Hepatocyte (in vitro differentiated cells): ENCODE measurements around the gene LUZP4. TPM values are rescaled to one million over a fixed set of nuclear protein-coding genes. Genes with fewer than 3 reads are reported as not detected.
A peak's percentile ranks its signal among the peaks of the same experiment; 100 is the strongest.

ENCODE experiments used
- DNase-seq: peaks from one replicate; pipeline ENCODE4 v3.0.0-alpha.2; 2016; ENCODE audit warnings: low spot score
- H2AFZ ChIP-seq: fragments of 200-600 bp; sonication (generic); 2 replicates; pipeline ENCODE4 v1.6.0; 2016; ENCODE audit warnings: antibody characterized with exemption, mild to moderate bottlenecking
- H3K27ac ChIP-seq: fragments of 200-600 bp; sonication (generic); 2 replicates; pipeline ENCODE4 v1.5.1; 2016; ENCODE audit warnings: mild to moderate bottlenecking
- H3K27me3 ChIP-seq: fragments of 200-600 bp; sonication (generic); 2 replicates; pipeline ENCODE4 v1.6.1; 2016
- H3K36me3 ChIP-seq: fragments of 200-600 bp; sonication (generic); replicated peaks from 2 replicates; pipeline ENCODE4 v1.5.1; 2016; ENCODE audit warnings: low read depth; ENCODE audit not compliant: insufficient read depth
- H3K4me1 ChIP-seq: fragments of 200-600 bp; sonication (generic); 2 replicates; pipeline ENCODE4 v1.5.1; 2016; ENCODE audit warnings: mild to moderate bottlenecking, moderate library complexity; ENCODE audit not compliant: insufficient read depth
- H3K4me2 ChIP-seq: fragments of 200-600 bp; sonication (generic); 2 replicates; pipeline ENCODE4 v1.6.0; 2016
- H3K4me3 ChIP-seq: fragments of 200-600 bp; sonication (generic); 2 replicates; pipeline ENCODE4 v1.5.1; 2016; ENCODE audit warnings: mild to moderate bottlenecking
- H3K79me2 ChIP-seq: fragments of 200-600 bp; sonication (generic); 2 replicates; pipeline ENCODE4 v1.6.0; 2017; ENCODE audit warnings: mild to moderate bottlenecking
- H3K9me2 ChIP-seq: fragments of 200-600 bp; sonication (generic); replicated peaks from 2 replicates; pipeline ENCODE4 v1.6.0; 2017; ENCODE audit warnings: mild to moderate bottlenecking; ENCODE audit not compliant: insufficient read depth
- H3K9me3 ChIP-seq: fragments of 200-600 bp; sonication (generic); 2 replicates; pipeline ENCODE4 v1.5.1; 2016; ENCODE audit warnings: low read depth, mild to moderate bottlenecking
- H4K20me1 ChIP-seq: fragments of 200-600 bp; sonication (generic); 2 replicates; pipeline ENCODE4 v1.6.0; 2016; ENCODE audit warnings: mild to moderate bottlenecking; ENCODE audit not compliant: insufficient read depth, poor library complexity, severe bottlenecking
- EZH2 ChIP-seq: fragments of 200-600 bp; sonication (generic); IDR thresholded peaks from 2 replicates; pipeline ENCODE4 v1.6.1; 2016; ENCODE audit warnings: antibody characterized with exemption, mild to moderate bottlenecking, borderline replicate concordance
- EZH2phosphoT487 ChIP-seq: fragments of 200-600 bp; sonication (generic); IDR thresholded peaks from one replicate; pipeline ENCODE4 v1.6.1; 2018; ENCODE audit warnings: antibody characterized with exemption, mild to moderate bottlenecking, low read depth, moderate library complexity; ENCODE audit not compliant: unreplicated experiment, severe bottlenecking
- WGBS: methylation state at CpG from one replicate; pipeline ENCODE4 v1.1.6; 2016; ENCODE audit warnings: low lambda C conversion rate; ENCODE audit errors: missing lambda C conversion rate; 5-methylcytosine and 5-hydroxymethylcytosine counted together
- polyA plus RNA-seq: library from polyadenylated mRNA; unstranded; fragments of >200 nt; fragmentation: Nextera tagmentation; extraction: Ambion mirVana; gene quantifications from 2 replicates; pipeline ENCODE4 v1.2.1, GENCODE V29; 2016
- total RNA-seq: library from RNA; depleted of rRNA; stranded (reverse); fragments of >200 nt; gene quantifications from 2 replicates; pipeline ENCODE4 v1.2.3, GENCODE V29; 2014
- TF ChIP-seq, protein P1 (sequence below): fragments of 200-600 bp; sonication (generic); IDR thresholded peaks from 2 replicates; pipeline ENCODE4 v1.5.1; 2016; ENCODE audit warnings: antibody characterized with exemption, mild to moderate bottlenecking; ENCODE audit not compliant: poor library complexity

The LUZP4 gene
- total and polyA plus RNA-seq, 2 experiments from 2014 or later, result not detected

DNA sequence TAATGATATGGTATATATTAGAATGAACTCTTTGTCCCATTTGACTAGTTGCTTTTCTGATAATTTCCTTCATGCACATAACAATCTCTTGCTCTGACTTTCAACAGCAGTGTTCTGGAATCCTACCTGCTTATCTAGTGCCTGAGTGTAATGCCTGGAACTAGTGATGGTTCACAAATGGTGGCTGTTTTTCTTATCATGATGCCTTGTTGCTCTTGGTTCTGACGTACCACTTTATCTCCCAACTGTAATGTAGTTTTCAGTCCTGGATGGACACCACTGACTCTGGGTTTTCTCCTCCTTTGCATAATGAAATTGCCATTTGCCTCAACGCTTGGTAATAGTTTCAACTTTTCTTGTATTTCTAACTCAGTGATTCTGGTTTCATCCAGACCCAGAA lies 25.5 kb upstream of the LUZP4 start:
- TF ChIP-seq EZH2phosphoT487, result no peak
- 79% methylated on average over 2 of the region's 2 CpGs for WGBS
- Histone ChIP-seq H3K79me2 (no peaks in the 10 kb centered on the region), H3K36me3 (no peaks in the 10 kb centered on the region), H3K4me2 (no peak overlapping the region), H3K9me2 (no peaks in the 10 kb centered on the region), H3K27me3 (no peaks in the 10 kb centered on the region), H3K9me3 (no peaks in the 10 kb centered on the region), H3K4me1 (peaks cover 9% of the 10 kb centered on the region), H2AFZ (no peak overlapping the region), H3K4me3 (no peak overlapping the region), H3K27ac (no peak overlapping the region), H4K20me1 (no peaks in the 10 kb centered on the region)
- no peak for DNase-seq

DNA sequence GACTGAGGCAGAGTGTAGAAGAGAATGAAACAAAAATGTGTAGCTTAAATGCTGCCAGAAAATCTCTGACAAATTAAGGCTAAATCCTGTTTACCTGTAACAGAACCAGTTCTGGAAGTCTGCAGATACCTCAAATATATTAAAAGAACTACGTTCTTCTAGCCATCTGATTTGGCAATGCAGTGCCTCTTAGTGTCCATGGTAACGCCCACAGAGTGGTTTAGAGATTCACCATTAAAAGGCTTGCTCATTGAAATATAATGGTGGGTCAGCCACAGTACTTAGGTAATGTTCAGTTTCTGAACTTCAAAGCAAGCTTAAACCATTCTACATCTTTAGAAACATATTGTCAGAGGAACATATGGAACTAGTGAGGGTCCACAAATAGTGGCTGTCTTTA lies 23.2 kb upstream of the LUZP4 start:
- 58% methylated on average over 2 of the region's 2 CpGs for WGBS

DNA sequence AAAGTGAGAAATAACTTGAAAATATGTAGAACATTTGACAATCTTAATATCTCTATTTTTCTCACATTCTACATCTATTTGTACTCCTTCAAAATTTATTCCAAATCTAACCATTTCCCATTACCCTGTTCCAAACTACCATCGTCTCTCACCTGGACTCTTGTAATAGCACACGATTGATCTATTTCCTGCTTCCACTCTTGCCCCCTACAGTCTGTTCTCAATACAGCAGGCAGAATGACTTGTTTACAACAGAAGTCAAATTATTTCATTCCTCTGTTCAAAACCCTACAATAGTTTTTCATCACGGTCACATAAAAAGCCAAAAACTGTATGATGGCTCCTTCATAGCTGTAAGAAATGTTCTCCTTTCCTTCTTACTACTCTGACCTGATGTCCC lies 21.1 kb upstream of the LUZP4 start:
- H2AFZ ChIP-seq, result no peak overlapping the region
- no peaks in the 10 kb centered on the region for H3K79me2 ChIP-seq
- no peaks in the 10 kb centered on the region for H3K4me1 ChIP-seq
- no peaks in the 10 kb centered on the region for H3K9me3 ChIP-seq
- no peak overlapping the region for H3K27ac ChIP-seq
- WGBS, result 56% methylated on average over 3 of the region's 3 CpGs
- no peaks in the 10 kb centered on the region for H4K20me1 ChIP-seq
- no peak overlapping the region for H3K4me3 ChIP-seq
- TF ChIP-seq EZH2 (no peak), EZH2phosphoT487 (no peak)
- TF ChIP-seq, protein P1, sequence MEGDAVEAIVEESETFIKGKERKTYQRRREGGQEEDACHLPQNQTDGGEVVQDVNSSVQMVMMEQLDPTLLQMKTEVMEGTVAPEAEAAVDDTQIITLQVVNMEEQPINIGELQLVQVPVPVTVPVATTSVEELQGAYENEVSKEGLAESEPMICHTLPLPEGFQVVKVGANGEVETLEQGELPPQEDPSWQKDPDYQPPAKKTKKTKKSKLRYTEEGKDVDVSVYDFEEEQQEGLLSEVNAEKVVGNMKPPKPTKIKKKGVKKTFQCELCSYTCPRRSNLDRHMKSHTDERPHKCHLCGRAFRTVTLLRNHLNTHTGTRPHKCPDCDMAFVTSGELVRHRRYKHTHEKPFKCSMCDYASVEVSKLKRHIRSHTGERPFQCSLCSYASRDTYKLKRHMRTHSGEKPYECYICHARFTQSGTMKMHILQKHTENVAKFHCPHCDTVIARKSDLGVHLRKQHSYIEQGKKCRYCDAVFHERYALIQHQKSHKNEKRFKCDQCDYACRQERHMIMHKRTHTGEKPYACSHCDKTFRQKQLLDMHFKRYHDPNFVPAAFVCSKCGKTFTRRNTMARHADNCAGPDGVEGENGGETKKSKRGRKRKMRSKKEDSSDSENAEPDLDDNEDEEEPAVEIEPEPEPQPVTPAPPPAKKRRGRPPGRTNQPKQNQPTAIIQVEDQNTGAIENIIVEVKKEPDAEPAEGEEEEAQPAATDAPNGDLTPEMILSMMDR, result peak; percentile 37
- H3K9me2 ChIP-seq, result no peaks in the 10 kb centered on the region
- H3K36me3 ChIP-seq, result no peaks in the 10 kb centered on the region
- DNase-seq, result peak; percentile 27
- no peaks in the 10 kb centered on the region for H3K27me3 ChIP-seq
- H3K4me2 ChIP-seq, result no peak overlapping the region

More for the DNA sequence above, 23.2 kb upstream of the LUZP4 start:
- Histone ChIP-seq H2AFZ (no peak overlapping the region), H3K79me2 (no peaks in the 10 kb centered on the region), H3K9me3 (no peaks in the 10 kb centered on the region), H3K27me3 (no peaks in the 10 kb centered on the region), H3K36me3 (no peaks in the 10 kb centered on the region), H3K27ac (no peak overlapping the region), H3K4me1 (no peaks in the 10 kb centered on the region), H3K9me2 (no peaks in the 10 kb centered on the region), H4K20me1 (no peaks in the 10 kb centered on the region), H3K4me3 (no peak overlapping the region), H3K4me2 (no peak overlapping the region)
- DNase-seq, result no peak
- TF ChIP-seq EZH2 (no peak), EZH2phosphoT487 (no peak)
- TF ChIP-seq, protein P1, result no peak

DNA sequence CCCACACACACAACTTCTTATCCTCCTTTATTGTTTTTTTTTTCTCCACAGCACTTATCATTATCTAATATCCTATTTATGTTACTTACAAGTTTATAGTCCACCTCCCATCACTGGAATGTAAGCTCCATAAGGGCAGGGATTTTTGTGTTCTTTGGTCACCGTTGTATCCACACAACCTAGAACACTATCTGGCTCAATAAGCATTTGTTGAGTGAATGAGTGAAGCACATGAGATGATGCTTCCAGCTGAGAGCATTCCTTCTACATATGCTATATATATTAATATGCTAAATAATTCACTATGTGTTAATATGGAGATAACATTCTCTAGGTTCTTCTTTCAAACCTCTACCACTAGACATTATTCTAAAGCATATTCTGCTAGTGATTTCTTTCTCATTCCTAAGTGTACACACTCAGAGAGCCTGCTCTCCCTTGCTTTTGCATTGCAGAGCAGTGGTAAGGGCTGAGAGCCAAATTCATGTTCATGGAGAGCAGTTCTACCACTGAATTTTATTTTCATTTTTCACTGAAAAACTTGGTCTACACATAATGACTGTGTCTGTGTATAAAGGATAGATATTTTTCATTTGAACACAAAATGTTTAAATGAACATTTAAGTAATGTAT lies 20.3 kb upstream of the LUZP4 start:
- Histone ChIP-seq H3K9me3 (no peaks in the 10 kb centered on the region), H3K4me2 (no peak overlapping the region), H3K36me3 (no peaks in the 10 kb centered on the region), H2AFZ (no peak overlapping the region), H3K9me2 (no peaks in the 10 kb centered on the region), H4K20me1 (no peaks in the 10 kb centered on the region), H3K4me1 (no peaks in the 10 kb centered on the region), H3K27ac (no peak overlapping the region), H3K4me3 (no peak overlapping the region), H3K79me2 (no peaks in the 10 kb centered on the region), H3K27me3 (no peaks in the 10 kb centered on the region)
- WGBS, result 78% methylated on average over 1 of the region's 1 CpG
- DNase-seq, result no peak
- TF ChIP-seq EZH2phosphoT487, result no peak
- TF ChIP-seq, protein P1, result no peak
- TF ChIP-seq EZH2, result no peak
